Tibial nerve (tissue), 4 donors: ENCODE results near the gene CCL17. TPM values are rescaled to one million over a fixed set of nuclear protein-coding genes. Genes with fewer than 3 reads are reported as not detected.
A peak's percentile ranks its signal among the peaks of the same experiment; 100 is the strongest.

Experiments used
- DNase-seq, 2 donors: peaks; one replicate each; pipeline ENCODE4 v3.0.0-alpha.2; 2019; ENCODE audit warnings: low spot score in 2 of 2
- H3K27ac ChIP-seq, 4 donors: fragments of 200-600 bp; sonication (generic) in 3 of 4; one replicate each; pipeline ENCODE4 v1.5.1; 2017 to 2019; ENCODE audit warnings: mild to moderate bottlenecking in 1 of 4
- H3K27me3 ChIP-seq, 2 donors: fragments of 200-600 bp; sonication (generic) in 1 of 2; one replicate each; pipeline versions ENCODE4 v1.5.1 to v1.6.0; 2017 to 2019
- H3K36me3 ChIP-seq, 3 donors: fragments of 200-600 bp; sonication (generic); one replicate each; pipeline ENCODE4 v1.5.1; 2018 to 2019
- H3K4me1 ChIP-seq, 4 donors: fragments of 200-600 bp; sonication (generic) in 3 of 4; one replicate each; pipeline ENCODE4 v1.5.1; 2017 to 2019
- H3K4me3 ChIP-seq, 4 donors: fragments of 200-600 bp; sonication (generic) in 3 of 4; one replicate each; pipeline ENCODE4 v1.5.1; 2017 to 2019; ENCODE audit warnings: mild to moderate bottlenecking in 1 of 4, moderate library complexity in 1 of 4
- H3K9me3 ChIP-seq, 4 donors: fragments of 200-600 bp; sonication (generic) in 3 of 4; one replicate each; pipeline ENCODE4 v1.5.1; 2017 to 2019
- EP300 ChIP-seq, 2 donors: sonication (generic); formaldehyde crosslinking; IDR thresholded peaks; one replicate each; pipeline ENCODE4 v1.6.1; 2017; ENCODE audit warnings: antibody characterized with exemption in 2 of 2, mild to moderate bottlenecking in 1 of 2
- POLR2A ChIP-seq, 2 donors: fragments of 450-650 bp; IDR thresholded peaks; one replicate each; pipeline ENCODE4 v1.6.1; 2017; ENCODE audit warnings: antibody characterized with exemption in 2 of 2, mild to moderate bottlenecking in 2 of 2, moderate library complexity in 2 of 2
- WGBS, 2 donors: methylation state at CpG; one replicate each; pipeline ENCODE4 v1.1.5; 2018; 5-methylcytosine and 5-hydroxymethylcytosine counted together
- total RNA-seq, 4 donors: library from RNA; depleted of rRNA; stranded (reverse); fragments of >200 nt; gene quantifications; one replicate each; pipeline ENCODE4 v1.1.0, GENCODE V29; 2016
- TF ChIP-seq, protein P1 (sequence below), 5 experiments: fragments of 200-600 bp in 3 of 5; fragments of 450-650 bp in 2 of 5; sonication (generic) in 3 of 5; IDR thresholded peaks; one replicate each; pipeline ENCODE4 v1.5.1; 2016 to 2019; ENCODE audit warnings: antibody characterized with exemption in 5 of 5, mild to moderate bottlenecking in 3 of 5, moderate library complexity in 2 of 5

Gene CCL17
- total RNA-seq, 4 donors from 2014 or later: not detected

DNA sequence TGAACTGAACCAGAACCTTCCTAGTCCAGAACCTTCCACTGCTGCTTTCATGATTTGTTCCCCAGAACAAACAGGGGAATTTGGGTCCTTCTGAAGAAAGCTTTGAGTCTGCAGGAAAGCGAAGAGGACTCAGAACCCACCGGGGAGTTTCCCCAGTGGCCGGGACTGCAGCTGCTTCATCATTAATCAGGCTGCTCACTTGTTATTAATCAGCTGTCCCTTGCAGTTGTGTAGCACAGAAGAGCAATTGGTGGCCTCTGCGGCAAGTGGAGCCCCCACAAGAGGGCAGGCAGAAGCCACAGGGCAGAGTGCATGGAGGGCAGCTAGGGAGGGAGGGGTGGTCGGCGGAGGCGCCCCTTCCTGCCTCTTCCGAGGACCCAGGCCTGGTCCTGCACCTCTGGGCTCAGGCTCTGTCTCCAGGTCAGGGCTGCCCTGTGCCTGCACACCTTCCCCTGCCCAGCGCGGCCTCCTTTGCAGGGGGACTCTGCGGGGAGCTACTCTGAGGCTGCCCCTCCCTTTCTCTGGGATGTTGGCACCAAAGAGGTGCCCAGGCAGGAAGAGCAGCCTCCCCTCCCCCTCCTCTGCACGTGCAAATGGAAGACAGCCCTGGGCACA, 6.9 kb downstream of the CCL17 start:
- DNase-seq: no peak
- H3K4me3 ChIP-seq: no peak overlapping the region
- no peak for TF ChIP-seq EP300 (IDR thresholded peaks at IDR 0.05)
- TF ChIP-seq POLR2A (IDR thresholded peaks at IDR 0.05): no peak
- TF ChIP-seq, protein P1, sequence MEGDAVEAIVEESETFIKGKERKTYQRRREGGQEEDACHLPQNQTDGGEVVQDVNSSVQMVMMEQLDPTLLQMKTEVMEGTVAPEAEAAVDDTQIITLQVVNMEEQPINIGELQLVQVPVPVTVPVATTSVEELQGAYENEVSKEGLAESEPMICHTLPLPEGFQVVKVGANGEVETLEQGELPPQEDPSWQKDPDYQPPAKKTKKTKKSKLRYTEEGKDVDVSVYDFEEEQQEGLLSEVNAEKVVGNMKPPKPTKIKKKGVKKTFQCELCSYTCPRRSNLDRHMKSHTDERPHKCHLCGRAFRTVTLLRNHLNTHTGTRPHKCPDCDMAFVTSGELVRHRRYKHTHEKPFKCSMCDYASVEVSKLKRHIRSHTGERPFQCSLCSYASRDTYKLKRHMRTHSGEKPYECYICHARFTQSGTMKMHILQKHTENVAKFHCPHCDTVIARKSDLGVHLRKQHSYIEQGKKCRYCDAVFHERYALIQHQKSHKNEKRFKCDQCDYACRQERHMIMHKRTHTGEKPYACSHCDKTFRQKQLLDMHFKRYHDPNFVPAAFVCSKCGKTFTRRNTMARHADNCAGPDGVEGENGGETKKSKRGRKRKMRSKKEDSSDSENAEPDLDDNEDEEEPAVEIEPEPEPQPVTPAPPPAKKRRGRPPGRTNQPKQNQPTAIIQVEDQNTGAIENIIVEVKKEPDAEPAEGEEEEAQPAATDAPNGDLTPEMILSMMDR (IDR thresholded peaks at IDR 0.05): no peak
- no peak overlapping the region for H3K27ac ChIP-seq
- H3K36me3 ChIP-seq: no peaks in the 10 kb centered on the region
- H3K9me3 ChIP-seq: no peaks in the 10 kb centered on the region
- peaks cover 0 to 10% (median 2%) of the 10 kb centered on the region in 4 donors for H3K4me1 ChIP-seq
- 53 to 55% methylated on average over 7 to 9 of the region's 12 CpGs for WGBS, 2 donors
- H3K27me3 ChIP-seq: no peaks in the 10 kb centered on the region

DNA sequence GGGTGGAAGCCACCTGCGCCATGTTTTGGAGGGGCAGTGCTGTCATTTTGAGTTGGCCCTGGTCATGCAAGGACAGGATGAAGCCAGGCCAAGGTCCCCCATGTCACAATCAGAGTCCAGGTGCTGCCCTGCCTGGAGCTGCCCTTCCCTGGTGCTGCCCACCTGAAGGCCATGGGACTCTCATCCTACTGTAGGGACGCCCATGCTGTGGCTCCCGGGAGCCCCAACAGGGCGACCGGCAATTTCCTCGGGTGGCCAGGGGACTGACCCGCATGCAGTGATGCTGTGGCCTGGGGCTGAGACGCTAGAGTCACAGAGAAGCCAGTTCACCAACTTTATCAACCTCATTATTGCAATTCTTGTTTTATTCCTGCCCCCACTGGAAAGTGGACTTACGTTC, 8.0 kb downstream of the CCL17 start:
- Histone ChIP-seq H3K27me3 (no peaks in the 10 kb centered on the region), H3K9me3 (no peaks in the 10 kb centered on the region), H3K36me3 (no peaks in the 10 kb centered on the region), H3K4me3 (no peak overlapping the region), H3K27ac (no peak overlapping the region), H3K4me1 (peaks cover 0 to 22% (median 11%) of the 10 kb centered on the region in 4 donors)
- DNase-seq: no peak
- no peak for TF ChIP-seq POLR2A (IDR thresholded peaks at IDR 0.05)
- no peak for TF ChIP-seq EP300 (IDR thresholded peaks at IDR 0.05)
- TF ChIP-seq, protein P1 (IDR thresholded peaks at IDR 0.05): no peak
- 87 to 90% methylated on average over 9 of the region's 9 CpGs for WGBS, 2 donors

DNA sequence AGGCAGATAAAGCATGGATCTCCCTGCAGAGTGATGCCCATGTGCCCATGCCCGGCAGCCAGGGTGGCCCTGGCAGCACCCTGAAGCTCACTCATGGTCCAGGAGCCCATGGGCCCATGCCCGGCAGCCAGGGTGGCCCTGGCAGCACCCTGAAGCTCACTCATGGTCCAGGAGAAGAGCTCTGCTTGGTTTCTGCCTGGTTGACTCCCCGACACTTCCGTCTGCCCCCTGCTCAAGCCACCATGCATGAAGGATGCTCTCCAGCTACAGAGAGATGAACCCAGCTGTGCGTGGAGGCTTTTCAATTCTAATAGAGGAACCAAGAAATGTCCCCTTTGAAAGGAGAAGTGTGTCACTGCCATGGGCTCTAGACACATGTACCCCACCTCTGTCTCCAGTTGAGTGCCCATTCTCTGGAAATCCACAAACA, 8.7 kb downstream of the CCL17 start:
- WGBS, 2 donors: 79 to 95% methylated on average over 3 to 5 of the region's 5 CpGs
- H3K27ac ChIP-seq: no peak overlapping the region
- H3K9me3 ChIP-seq: no peaks in the 10 kb centered on the region
- TF ChIP-seq POLR2A (IDR thresholded peaks at IDR 0.05): no peak
- no peak overlapping the region for H3K4me3 ChIP-seq
- no peaks in the 10 kb centered on the region for H3K27me3 ChIP-seq
- DNase-seq: no peak
- H3K4me1 ChIP-seq: peaks cover 0 to 26% (median 11%) of the 10 kb centered on the region in 4 donors
- H3K36me3 ChIP-seq: no peaks in the 10 kb centered on the region

DNA sequence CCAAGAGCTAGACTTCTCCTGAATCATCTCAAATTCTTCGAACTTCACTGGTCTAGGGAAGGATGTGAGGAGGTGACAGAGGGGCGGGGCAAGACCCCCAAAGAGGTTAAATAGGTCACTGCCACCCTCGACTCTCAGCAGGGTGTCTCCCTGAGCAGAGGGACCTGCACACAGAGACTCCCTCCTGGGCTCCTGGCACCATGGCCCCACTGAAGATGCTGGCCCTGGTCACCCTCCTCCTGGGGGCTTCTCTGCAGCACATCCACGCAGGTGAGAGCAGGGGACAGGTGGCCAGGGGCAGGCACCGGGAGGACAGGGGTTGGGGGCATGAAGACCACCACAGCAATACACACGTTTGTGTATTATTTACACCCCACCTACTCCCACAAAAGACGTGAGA, 9.2 kb downstream of the CCL17 start:
- no peak for DNase-seq
- Histone ChIP-seq H3K9me3 (no peaks in the 10 kb centered on the region), H3K36me3 (no peaks in the 10 kb centered on the region), H3K4me3 (no peak overlapping the region), H3K4me1 (peaks cover 0 to 30% (median 12%) of the 10 kb centered on the region in 4 donors), H3K27ac (no peak overlapping the region), H3K27me3 (no peaks in the 10 kb centered on the region)
- 79 to 84% methylated on average over 7 of the region's 7 CpGs for WGBS, 2 donors
- TF ChIP-seq POLR2A (IDR thresholded peaks at IDR 0.05): no peak
- TF ChIP-seq, protein P1 (IDR thresholded peaks at IDR 0.05): no peak
- no peak for TF ChIP-seq EP300 (IDR thresholded peaks at IDR 0.05)

DNA sequence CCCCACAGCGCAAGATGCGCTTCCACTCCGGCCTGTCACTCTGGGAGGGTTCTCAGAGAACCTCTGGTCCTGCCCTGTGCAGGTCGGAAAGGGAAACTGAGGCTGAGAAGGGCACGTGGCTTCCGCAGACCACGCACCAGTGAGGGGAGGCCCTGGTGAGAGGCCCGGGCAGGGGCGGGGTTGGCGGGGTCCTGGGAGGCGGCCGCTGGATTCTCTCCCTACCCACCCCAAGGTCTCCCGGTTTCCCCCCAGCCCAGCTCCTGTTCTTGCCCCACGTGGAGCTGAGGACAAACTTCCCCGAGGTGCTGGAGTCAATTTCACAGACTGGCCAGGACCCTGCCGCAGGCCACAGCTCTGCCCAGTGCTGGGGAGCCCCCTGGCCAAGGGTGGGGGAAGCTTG, 11.5 kb downstream of the CCL17 start:
- no peaks in the 10 kb centered on the region for H3K9me3 ChIP-seq
- H3K36me3 ChIP-seq: no peaks in the 10 kb centered on the region
- TF ChIP-seq POLR2A (IDR thresholded peaks at IDR 0.05) (no peak), EP300 (IDR thresholded peaks at IDR 0.05) (no peak)
- TF ChIP-seq, protein P1 (IDR thresholded peaks at IDR 0.05): no peak
- H3K4me1 ChIP-seq: peaks cover 0 to 34% (median 14%) of the 10 kb centered on the region in 4 donors
- H3K4me3 ChIP-seq: no peak overlapping the region
- DNase-seq: no peak
- 83 to 84% methylated on average over 13 to 16 of the region's 16 CpGs for WGBS, 2 donors
- H3K27ac ChIP-seq: peak overlapping the region in 2 of 4 donors; percentile 63 to 82
- no peaks in the 10 kb centered on the region for H3K27me3 ChIP-seq
